Fibroblast of villous mesenchyme (primary cell): ENCODE results near the gene LGALS7. TPM values are rescaled to one million over a fixed set of nuclear protein-coding genes. Genes with fewer than 3 reads are reported as not detected.
"Not testable (repeated sequence)": the region's sequence is repeated elsewhere in the genome, so short reads cannot be mapped to it uniquely, and the experiment has no call there.

Source experiments
- DNase-seq: peaks from one replicate; pipeline ENCODE4 v3.0.0-alpha.2; 2010; ENCODE audit warnings: low read depth
- H3K4me3 ChIP-seq: 2 replicates; pipeline ENCODE4 v1.5.1; 2011; ENCODE audit warnings: low read depth, mild to moderate bottlenecking, low read length
- CTCF ChIP-seq: IDR thresholded peaks from 2 replicates; pipeline ENCODE4 v1.5.1; 2012; ENCODE audit warnings: low read depth, mild to moderate bottlenecking, low read length; ENCODE audit not compliant: insufficient read depth
- total RNA-seq: library from RNA; depleted of rRNA; stranded (reverse); fragments of >200 nt; gene quantifications from 2 replicates; pipeline ENCODE4 v1.2.3, GENCODE V29; 2012

LGALS7 gene
- total RNA-seq, 1 donor: not detected

- no peak for TF ChIP-seq CTCF
- no peak overlapping the region for H3K4me3 ChIP-seq
- DNase-seq: no peak
Observed at GRCh38 chr19:38759590-38760003, 13.7 kb downstream of the LGALS7 start.

GRCh38 chr19:38754196-38754595 lies 19.1 kb downstream of the LGALS7 start:
- not testable (repeated sequence) for H3K4me3 ChIP-seq, DNase-seq

GRCh38 chr19:38753783-38754182 lies 19.5 kb downstream of the LGALS7 start:
- not testable (repeated sequence) for DNase-seq

GRCh38 chr19:38745316-38745715 lies 28.0 kb downstream of the LGALS7 start:
- no peak for TF ChIP-seq CTCF
- no peak overlapping the region for H3K4me3 ChIP-seq
- DNase-seq: no peak

More at GRCh38 chr19:38753783-38754182, 19.5 kb downstream of the LGALS7 start:
- not testable (repeated sequence) for H3K4me3 ChIP-seq

GRCh38 chr19:38744874-38745273 lies 28.4 kb downstream of the LGALS7 start:
- no peak for TF ChIP-seq CTCF
- no peak for DNase-seq
- no peak overlapping the region for H3K4me3 ChIP-seq

- TF ChIP-seq CTCF: no peak
- no peak within 1 kb of the TSS for H3K4me3 ChIP-seq
- DNase-seq: no peak
Observed at GRCh38 chr19:38744298-38744681, 29.0 kb downstream of the LGALS7 start, which contains the start of gene CAPN12. TSS of gene CAPN12 (minus strand) at chr19:38744474. CDS start at chr19:38744165, 309 bp downstream.

- no peak for TF ChIP-seq CTCF
- H3K4me3 ChIP-seq: no peak overlapping the region
- no peak for DNase-seq
Observed at GRCh38 chr19:38743394-38744297, 29.7 kb downstream of the LGALS7 start.

- H3K4me3 ChIP-seq: no peak overlapping the region
- no peak for DNase-seq
- TF ChIP-seq CTCF: no peak
Observed at GRCh38 chr19:38742906-38743305, 30.4 kb downstream of the LGALS7 start.
